ENCODE results near the gene NRL. TPM values are rescaled to one million over a fixed set of nuclear protein-coding genes. Genes with fewer than 3 reads are reported as not detected.

NRL gene
- total RNA-seq, 1 donor from 2014 or later, result 3.6 TPM

DNA sequence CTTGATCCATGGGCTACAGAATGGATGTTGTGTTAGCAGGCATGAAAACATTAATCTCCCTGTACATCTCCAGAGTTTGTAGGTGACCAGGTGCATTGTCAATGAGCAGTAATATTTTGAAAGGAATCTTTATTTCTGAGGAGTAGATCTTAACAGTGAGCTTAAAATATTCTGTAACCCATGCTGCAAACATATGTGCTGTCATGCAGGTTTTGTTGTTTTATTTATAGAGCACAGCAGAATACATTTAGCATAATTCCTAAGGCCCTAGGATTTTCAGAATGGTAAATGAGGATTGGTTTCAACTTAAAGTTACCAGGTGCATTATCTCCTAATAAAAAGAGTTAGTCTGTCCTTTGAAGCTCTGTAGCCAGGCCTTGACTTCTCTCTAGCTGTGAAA is 12.2 kb upstream of the NRL start:
- no peaks in the 10 kb centered on the region for H3K27me3 ChIP-seq (ENCODE audit: control insufficient read depth, insufficient read depth, low read length)
- TF ChIP-seq, protein P1, sequence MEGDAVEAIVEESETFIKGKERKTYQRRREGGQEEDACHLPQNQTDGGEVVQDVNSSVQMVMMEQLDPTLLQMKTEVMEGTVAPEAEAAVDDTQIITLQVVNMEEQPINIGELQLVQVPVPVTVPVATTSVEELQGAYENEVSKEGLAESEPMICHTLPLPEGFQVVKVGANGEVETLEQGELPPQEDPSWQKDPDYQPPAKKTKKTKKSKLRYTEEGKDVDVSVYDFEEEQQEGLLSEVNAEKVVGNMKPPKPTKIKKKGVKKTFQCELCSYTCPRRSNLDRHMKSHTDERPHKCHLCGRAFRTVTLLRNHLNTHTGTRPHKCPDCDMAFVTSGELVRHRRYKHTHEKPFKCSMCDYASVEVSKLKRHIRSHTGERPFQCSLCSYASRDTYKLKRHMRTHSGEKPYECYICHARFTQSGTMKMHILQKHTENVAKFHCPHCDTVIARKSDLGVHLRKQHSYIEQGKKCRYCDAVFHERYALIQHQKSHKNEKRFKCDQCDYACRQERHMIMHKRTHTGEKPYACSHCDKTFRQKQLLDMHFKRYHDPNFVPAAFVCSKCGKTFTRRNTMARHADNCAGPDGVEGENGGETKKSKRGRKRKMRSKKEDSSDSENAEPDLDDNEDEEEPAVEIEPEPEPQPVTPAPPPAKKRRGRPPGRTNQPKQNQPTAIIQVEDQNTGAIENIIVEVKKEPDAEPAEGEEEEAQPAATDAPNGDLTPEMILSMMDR (IDR thresholded peaks at IDR 0.05; ENCODE audit: insufficient read depth, low read length, poor library complexity, severe bottlenecking), result no peak
- DNase-seq (ENCODE audit: low read depth), result no peak
- H3K4me3 ChIP-seq (ENCODE audit: low read depth, low read length), result no peak overlapping the region
- H3K36me3 ChIP-seq (ENCODE audit: control insufficient read depth, insufficient read depth, low read length), result no peaks in the 10 kb centered on the region

GRCh38 chr14:24123424-24124417 is 9.0 kb upstream of the NRL start:
- Histone ChIP-seq H3K4me3 (ENCODE audit: low read depth, low read length) (no peak overlapping the region), H3K27me3 (ENCODE audit: control insufficient read depth, insufficient read depth, low read length) (no peaks in the 10 kb centered on the region), H3K36me3 (ENCODE audit: control insufficient read depth, insufficient read depth, low read length) (peaks cover 4% of the 10 kb centered on the region)
- DNase-seq (ENCODE audit: low read depth), result no peak
- TF ChIP-seq, protein P1 (IDR thresholded peaks at IDR 0.05; ENCODE audit: insufficient read depth, low read length, poor library complexity, severe bottlenecking), result no peak

DNA sequence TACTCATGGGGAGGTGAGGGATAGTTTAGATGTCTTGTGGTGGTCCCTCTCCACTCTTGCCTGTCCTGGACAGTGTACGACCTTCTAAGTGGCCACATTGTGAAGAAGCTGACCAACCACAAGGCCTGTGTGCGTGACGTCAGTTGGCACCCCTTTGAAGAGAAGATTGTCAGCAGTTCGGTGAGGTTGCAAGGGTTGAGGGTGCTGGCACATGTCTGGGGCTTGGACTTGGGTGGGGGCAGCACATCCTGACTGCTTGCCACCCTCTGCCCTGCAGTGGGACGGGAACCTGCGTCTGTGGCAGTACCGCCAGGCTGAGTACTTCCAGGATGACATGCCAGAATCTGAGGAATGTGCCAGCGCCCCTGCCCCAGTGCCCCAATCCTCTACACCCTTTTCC is 8.1 kb upstream of the NRL start:
- no peak for DNase-seq (ENCODE audit: low read depth)
- TF ChIP-seq, protein P1 (IDR thresholded peaks at IDR 0.05; ENCODE audit: insufficient read depth, low read length, poor library complexity, severe bottlenecking), result no peak
- Histone ChIP-seq H3K27me3 (ENCODE audit: control insufficient read depth, insufficient read depth, low read length) (no peaks in the 10 kb centered on the region), H3K4me3 (ENCODE audit: low read depth, low read length) (no peak overlapping the region), H3K36me3 (ENCODE audit: control insufficient read depth, insufficient read depth, low read length) (peaks cover 4% of the 10 kb centered on the region)

DNA sequence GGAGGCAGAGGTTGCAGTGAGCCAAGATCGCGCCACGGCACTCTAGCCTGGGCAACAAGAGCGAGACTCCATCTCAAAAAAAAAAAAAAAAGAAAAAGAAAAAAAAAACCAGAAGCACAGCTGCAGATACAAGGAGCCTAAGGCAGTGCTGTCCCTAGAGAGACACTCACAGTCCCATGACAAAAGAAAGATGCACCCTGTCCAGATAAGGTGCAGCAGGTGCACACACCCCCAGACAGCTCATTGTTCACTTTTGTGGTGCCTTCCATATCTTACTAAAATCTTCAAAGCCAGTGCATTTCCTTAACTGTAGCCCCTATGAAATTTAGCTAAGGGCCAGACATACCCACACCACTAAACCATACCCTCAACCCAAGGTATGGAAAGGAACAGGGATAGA is 7.7 kb upstream of the NRL start:
- Histone ChIP-seq H3K4me3 (ENCODE audit: low read depth, low read length) (no peak overlapping the region), H3K27me3 (ENCODE audit: control insufficient read depth, insufficient read depth, low read length) (no peaks in the 10 kb centered on the region), H3K36me3 (ENCODE audit: control insufficient read depth, insufficient read depth, low read length) (peaks cover 4% of the 10 kb centered on the region)
- TF ChIP-seq, protein P1 (IDR thresholded peaks at IDR 0.05; ENCODE audit: insufficient read depth, low read length, poor library complexity, severe bottlenecking), result no peak
- no peak for DNase-seq (ENCODE audit: low read depth)

DNA sequence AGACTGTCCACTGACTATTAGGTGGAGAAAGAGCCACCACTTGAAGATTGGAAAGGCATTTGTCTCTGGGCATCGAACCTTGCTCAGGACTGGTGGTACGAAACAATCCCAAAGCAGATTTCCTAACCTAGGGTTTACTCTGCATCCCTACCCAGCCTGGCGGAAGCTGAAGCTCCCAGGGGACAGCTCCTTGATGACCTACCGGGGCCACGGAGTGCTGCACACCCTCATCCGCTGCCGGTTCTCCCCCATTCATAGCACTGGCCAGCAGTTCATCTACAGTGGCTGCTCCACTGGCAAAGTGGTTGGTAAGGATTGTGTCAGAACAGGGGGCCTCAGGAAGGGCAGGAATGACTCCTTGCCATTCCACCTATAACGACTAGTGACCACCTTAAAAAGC is 6.5 kb upstream of the NRL start:
- TF ChIP-seq, protein P1 (IDR thresholded peaks at IDR 0.05; ENCODE audit: insufficient read depth, low read length, poor library complexity, severe bottlenecking), result no peak
- peaks cover 4% of the 10 kb centered on the region for H3K36me3 ChIP-seq (ENCODE audit: control insufficient read depth, insufficient read depth, low read length)
- no peak for DNase-seq (ENCODE audit: low read depth)
- H3K4me3 ChIP-seq (ENCODE audit: low read depth, low read length), result no peak overlapping the region
- no peaks in the 10 kb centered on the region for H3K27me3 ChIP-seq (ENCODE audit: control insufficient read depth, insufficient read depth, low read length)

All from kidney epithelial cell (primary cell).